CD14-positive monocyte (primary cell): ENCODE measurements around the gene FAF1. TPM values are rescaled to one million over a fixed set of nuclear protein-coding genes. Genes with fewer than 3 reads are reported as not detected.
A peak's percentile ranks its signal among the peaks of the same experiment; 100 is the strongest.

Experiments used
- DNase-seq, 3 donors: peaks; one replicate each; pipeline ENCODE4 v3.0.0-alpha.2; 2011 to 2022
- H2AFZ ChIP-seq: 2 replicates; pipeline ENCODE4 v1.6.0; 2012; ENCODE audit warnings: mild to moderate bottlenecking, low read depth, low read length, inconsistent platforms; ENCODE audit not compliant: insufficient read depth, poor library complexity, severe bottlenecking
- H3K27ac ChIP-seq, 2 donors: 1 replicate in 1 of 2; 2 replicates in 1 of 2; pipeline ENCODE4 v1.5.1; 2012 to 2013; ENCODE audit warnings: low read length in 2 of 2, control low read depth in 1 of 2, inconsistent platforms in 1 of 2, low read depth in 1 of 2, mild to moderate bottlenecking in 1 of 2
- H3K27me3 ChIP-seq, 2 donors: one replicate each; pipeline versions ENCODE4 v1.6.0 to v1.6.1; 2011 to 2013; ENCODE audit warnings: low read length in 2 of 2; ENCODE audit not compliant: control insufficient read depth in 2 of 2, insufficient read depth in 2 of 2
- H3K36me3 ChIP-seq, 2 donors: replicated peaks in 1 of 2; 1 replicate in 1 of 2; 2 replicates in 1 of 2; pipeline versions ENCODE4 v1.5.1 to v1.6.1; 2012 to 2013; ENCODE audit warnings: low read length in 2 of 2, control low read depth in 1 of 2, inconsistent platforms in 1 of 2, mild to moderate bottlenecking in 1 of 2; ENCODE audit not compliant: insufficient read depth in 2 of 2, control insufficient read depth in 1 of 2
- H3K4me1 ChIP-seq, 2 donors: 1 replicate in 1 of 2; 2 replicates in 1 of 2; pipeline versions ENCODE4 v1.5.1 to v1.6.1; 2012 to 2013; ENCODE audit warnings: low read length in 2 of 2, control low read depth in 1 of 2, inconsistent platforms in 1 of 2, mild to moderate bottlenecking in 1 of 2, moderate library complexity in 1 of 2; ENCODE audit not compliant: insufficient read depth in 2 of 2, control insufficient read depth in 1 of 2
- H3K4me2 ChIP-seq: replicated peaks from 2 replicates; pipeline ENCODE3; 2012; ENCODE audit warnings: low read length, moderate library complexity, mild to moderate bottlenecking; ENCODE audit not compliant: poor library complexity, severe bottlenecking; ENCODE audit errors: extremely low read depth
- H3K4me3 ChIP-seq, 3 experiments: fragments of 200-600 bp in 1 of 3; sonication (generic) in 1 of 3; replicated peaks in 1 of 3; 1 replicate in 2 of 3; 2 replicates in 1 of 3; pipeline ENCODE4 v1.5.1; 2011 to 2013; ENCODE audit warnings: low read length in 3 of 3, mild to moderate bottlenecking in 3 of 3, control low read depth in 2 of 3, low read depth in 2 of 3, inconsistent platforms in 1 of 3, moderate library complexity in 1 of 3
- H3K79me2 ChIP-seq: 2 replicates; pipeline ENCODE4 v1.6.0; 2012; ENCODE audit warnings: mild to moderate bottlenecking, control low read depth, inconsistent platforms, low read length, moderate library complexity; ENCODE audit not compliant: insufficient read depth
- H3K9ac ChIP-seq: 2 replicates; pipeline ENCODE4 v1.6.0; 2017; ENCODE audit warnings: low read length, mild to moderate bottlenecking; ENCODE audit not compliant: insufficient read depth, poor library complexity, severe bottlenecking
- H3K9me3 ChIP-seq, 2 donors: replicated peaks in 1 of 2; 1 replicate in 1 of 2; 2 replicates in 1 of 2; pipeline versions ENCODE4 v1.5.1 to v1.6.1; 2012 to 2013; ENCODE audit warnings: low read length in 2 of 2, control low read depth in 1 of 2; ENCODE audit not compliant: control insufficient read depth in 1 of 2, insufficient read depth in 1 of 2
- H4K20me1 ChIP-seq: 2 replicates; pipeline ENCODE4 v1.6.0; 2012; ENCODE audit warnings: mild to moderate bottlenecking, low read length, control low read depth, moderate library complexity; ENCODE audit not compliant: insufficient read depth
- H3K27ac Mint-ChIP-seq, 7 donors: one replicate each; pipeline ENCODE4 v1.8.0; 2020; ENCODE audit warnings: mild to moderate bottlenecking in 7 of 7, mixed read lengths in 7 of 7, moderate library complexity in 6 of 7, inconsistent platforms in 2 of 7
- H3K27me3 Mint-ChIP-seq, 3 donors: one replicate each; pipeline ENCODE4 v1.8.0; 2021 to 2022; ENCODE audit warnings: low read depth in 3 of 3, mild to moderate bottlenecking in 3 of 3, mixed read lengths in 3 of 3, moderate library complexity in 3 of 3, inconsistent platforms in 1 of 3
- H3K36me3 Mint-ChIP-seq, 2 donors: one replicate each; pipeline ENCODE4 v1.8.0; 2020; ENCODE audit warnings: mixed read lengths in 2 of 2, inconsistent platforms in 1 of 2, mild to moderate bottlenecking in 1 of 2
- H3K4me1 Mint-ChIP-seq: one replicate; pipeline ENCODE4 v1.8.0; 2020; ENCODE audit warnings: mild to moderate bottlenecking, mixed read lengths
- H3K4me3 Mint-ChIP-seq, 2 donors: one replicate each; pipeline ENCODE4 v1.8.0; 2020; ENCODE audit warnings: mild to moderate bottlenecking in 2 of 2, mixed read lengths in 2 of 2, moderate library complexity in 1 of 2
- H3K9me3 Mint-ChIP-seq, 7 donors: one replicate each; pipeline ENCODE4 v1.8.0; 2020 to 2022; ENCODE audit warnings: mixed read lengths in 7 of 7, mild to moderate bottlenecking in 6 of 7, moderate library complexity in 6 of 7, inconsistent platforms in 2 of 7
- WGBS: methylation state at CpG from one replicate; pipeline ENCODE4 v1.1.5; 2013; ENCODE audit warnings: missing lambda C conversion rate; ENCODE audit not compliant: insufficient coverage; 5-methylcytosine and 5-hydroxymethylcytosine counted together
- intact Hi-C, 2 donors: fragments of 100-400 bp; cut with micrococcal nuclease; formaldehyde crosslinking; loops; one replicate each; pipeline versions ENCODE4 v1.15.0 to v1.15.1; 2023
- polyA plus RNA-seq, 3 donors: library from polyadenylated mRNA; depleted of rRNA in 1 of 3; unstranded in 2 of 3; stranded (reverse) in 1 of 3; fragments of 300-500 nt in 2 of 3; fragments of >200 nt in 1 of 3; fragmentation: Illumina TruSeq in 2 of 3; gene quantifications; 1 replicate in 2 of 3; 2 replicates in 1 of 3; pipeline ENCODE4 v1.2.3, GENCODE V29; 2012 to 2021
- TF ChIP-seq, protein P1 (sequence below): fragments of 200-600 bp; IDR thresholded peaks from one replicate; pipeline ENCODE4 v1.8.0; 2022; ENCODE audit warnings: antibody characterized with exemption, mild to moderate bottlenecking

The FAF1 gene
- polyA plus RNA-seq, 3 donors = 11.4 to 29.6 (median 16.9) TPM

DNA sequence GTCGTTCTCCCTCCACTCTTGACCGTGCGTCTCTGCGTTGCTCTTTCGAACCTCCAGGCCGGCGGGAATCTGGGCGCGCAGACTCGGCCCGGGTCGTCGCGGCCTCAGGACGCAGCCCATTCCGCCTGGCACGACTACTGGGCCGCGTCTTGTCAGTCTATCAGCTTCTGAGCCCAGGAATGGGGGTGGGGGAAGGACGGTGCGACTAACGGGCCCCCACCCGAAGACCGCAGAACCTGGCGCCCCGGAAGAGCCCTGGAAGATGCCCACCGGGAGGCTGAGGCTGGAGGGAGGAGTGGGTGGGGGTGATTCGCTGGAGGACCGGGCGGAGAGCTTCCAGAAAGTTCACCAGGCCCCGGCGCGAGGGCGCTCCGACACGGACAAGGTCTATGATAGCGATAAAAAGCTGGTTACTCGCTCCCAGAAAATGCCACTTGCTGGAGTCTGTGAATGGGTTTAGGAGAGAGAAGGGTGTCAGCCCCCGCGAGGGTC, 535.1 kb downstream of the FAF1 start:
- peak overlapping the region; percentile 86 to 96 for H3K4me3 Mint-ChIP-seq
- Histone ChIP-seq H3K27me3 (peaks cover 93 to 97% of the 10 kb centered on the region in 2 donors), H3K27ac (no peak overlapping the region), H3K9ac (no peak overlapping the region), H3K9me3 (peaks cover 0 to 67% of the 10 kb centered on the region in 2 donors), H4K20me1 (no peaks in the 10 kb centered on the region), H3K79me2 (no peaks in the 10 kb centered on the region), H3K4me3 (peak overlapping the region in 1 of 3 experiments; percentile 77), H2AFZ (no peak overlapping the region), H3K4me1 (peaks cover 17 to 24% of the 10 kb centered on the region in 2 donors), H3K4me2 (peak overlapping the region; percentile 80), H3K36me3 (no peaks in the 10 kb centered on the region)
- H3K4me1 Mint-ChIP-seq = peaks cover 50% of the 10 kb centered on the region
- no peak for DNase-seq
- TF ChIP-seq, protein P1, sequence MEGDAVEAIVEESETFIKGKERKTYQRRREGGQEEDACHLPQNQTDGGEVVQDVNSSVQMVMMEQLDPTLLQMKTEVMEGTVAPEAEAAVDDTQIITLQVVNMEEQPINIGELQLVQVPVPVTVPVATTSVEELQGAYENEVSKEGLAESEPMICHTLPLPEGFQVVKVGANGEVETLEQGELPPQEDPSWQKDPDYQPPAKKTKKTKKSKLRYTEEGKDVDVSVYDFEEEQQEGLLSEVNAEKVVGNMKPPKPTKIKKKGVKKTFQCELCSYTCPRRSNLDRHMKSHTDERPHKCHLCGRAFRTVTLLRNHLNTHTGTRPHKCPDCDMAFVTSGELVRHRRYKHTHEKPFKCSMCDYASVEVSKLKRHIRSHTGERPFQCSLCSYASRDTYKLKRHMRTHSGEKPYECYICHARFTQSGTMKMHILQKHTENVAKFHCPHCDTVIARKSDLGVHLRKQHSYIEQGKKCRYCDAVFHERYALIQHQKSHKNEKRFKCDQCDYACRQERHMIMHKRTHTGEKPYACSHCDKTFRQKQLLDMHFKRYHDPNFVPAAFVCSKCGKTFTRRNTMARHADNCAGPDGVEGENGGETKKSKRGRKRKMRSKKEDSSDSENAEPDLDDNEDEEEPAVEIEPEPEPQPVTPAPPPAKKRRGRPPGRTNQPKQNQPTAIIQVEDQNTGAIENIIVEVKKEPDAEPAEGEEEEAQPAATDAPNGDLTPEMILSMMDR = no peak
- H3K27me3 Mint-ChIP-seq = peaks cover 93 to 97% (median 96%) of the 10 kb centered on the region in 3 donors
- WGBS = 8% methylated on average over 29 of the region's 40 CpGs
- peaks cover 4 to 5% of the 10 kb centered on the region in 2 donors for H3K36me3 Mint-ChIP-seq
- intact Hi-C loops = no loop called here
- H3K27ac Mint-ChIP-seq = peak overlapping the region in 1 of 7 donors; percentile 57
- H3K9me3 Mint-ChIP-seq = peaks cover 0 to 41% (median 20%) of the 10 kb centered on the region in 7 donors

DNA sequence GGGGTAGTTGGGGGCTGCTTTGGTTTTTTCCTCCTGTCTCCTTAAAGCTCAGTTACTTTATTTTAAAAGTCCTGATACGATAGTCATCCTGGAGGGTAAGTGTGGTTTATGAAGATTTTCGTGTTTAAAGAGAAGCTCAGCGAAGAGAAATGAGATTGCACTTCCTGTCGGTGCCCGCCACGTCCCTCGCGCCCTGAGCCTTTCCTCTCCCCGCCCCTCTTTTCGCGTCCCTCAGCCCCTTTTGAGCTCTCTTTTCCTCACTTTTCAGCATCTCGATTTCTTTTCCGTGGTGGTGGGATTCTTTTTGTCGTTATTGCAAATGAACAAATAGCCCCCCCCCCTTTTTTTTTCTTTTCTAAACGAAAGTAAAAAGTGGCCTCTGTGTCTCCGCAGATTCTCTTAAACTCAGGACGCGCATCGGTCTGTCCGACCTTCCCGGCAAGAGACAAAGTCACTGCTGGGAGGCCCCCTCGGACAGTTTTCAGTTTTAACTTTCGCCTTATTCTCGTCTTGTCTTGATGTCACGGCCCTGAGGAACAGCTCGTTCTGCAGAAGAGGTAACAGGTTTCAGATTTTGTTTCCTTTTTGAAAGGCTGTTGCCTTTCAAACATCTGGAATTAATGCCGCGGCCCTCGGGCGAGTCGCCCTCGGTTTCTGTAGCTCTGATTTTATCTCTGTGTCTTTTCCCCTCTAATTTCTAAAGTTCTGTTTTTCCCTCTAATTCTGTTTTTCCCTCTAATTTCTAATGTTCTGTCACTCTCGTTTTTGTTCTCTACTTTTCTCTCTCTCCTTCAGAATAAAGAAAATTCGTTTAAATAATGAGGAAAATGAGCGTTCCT, 535.8 kb downstream of the FAF1 start:
- no peak for DNase-seq
- TF ChIP-seq, protein P1 = no peak
- 3% methylated on average over 18 of the region's 35 CpGs for WGBS
- no peak overlapping the region for H3K27ac ChIP-seq
- H3K27me3 Mint-ChIP-seq = peaks cover 94 to 97% (median 96%) of the 10 kb centered on the region in 3 donors
- peak overlapping the region; percentile 29 to 77 (median 47) for H3K4me3 ChIP-seq
- H4K20me1 ChIP-seq = no peaks in the 10 kb centered on the region
- peaks cover 54% of the 10 kb centered on the region for H3K4me1 Mint-ChIP-seq
- peak overlapping the region; percentile 80 for H3K4me2 ChIP-seq
- H3K4me1 ChIP-seq = peaks cover 17 to 24% of the 10 kb centered on the region in 2 donors
- peaks cover 93 to 97% of the 10 kb centered on the region in 2 donors for H3K27me3 ChIP-seq
- H3K9me3 Mint-ChIP-seq = peaks cover 0 to 41% (median 24%) of the 10 kb centered on the region in 7 donors
- peaks cover 0 to 70% of the 10 kb centered on the region in 2 donors for H3K9me3 ChIP-seq
- H2AFZ ChIP-seq = peak overlapping the region; percentile 57
- intact Hi-C loops = no loop called here
- H3K27ac Mint-ChIP-seq = peak overlapping the region in 1 of 7 donors; percentile 57
- H3K9ac ChIP-seq = no peak overlapping the region
- H3K4me3 Mint-ChIP-seq = peak overlapping the region; percentile 86 to 96
- H3K36me3 ChIP-seq = no peaks in the 10 kb centered on the region
- H3K79me2 ChIP-seq = no peaks in the 10 kb centered on the region
- H3K36me3 Mint-ChIP-seq = peaks cover 4 to 7% of the 10 kb centered on the region in 2 donors
